Measurements from ENCODE around the gene SPTLC1.
"Not testable (repeated sequence)": the region's sequence is repeated elsewhere in the genome, so short reads cannot be mapped to it uniquely, and the experiment has no call there.

The SPTLC1 gene

GRCh38 chr9:92033307-92033706, 81.9 kb downstream of the SPTLC1 start:
- no peak for DNase-seq

DNA sequence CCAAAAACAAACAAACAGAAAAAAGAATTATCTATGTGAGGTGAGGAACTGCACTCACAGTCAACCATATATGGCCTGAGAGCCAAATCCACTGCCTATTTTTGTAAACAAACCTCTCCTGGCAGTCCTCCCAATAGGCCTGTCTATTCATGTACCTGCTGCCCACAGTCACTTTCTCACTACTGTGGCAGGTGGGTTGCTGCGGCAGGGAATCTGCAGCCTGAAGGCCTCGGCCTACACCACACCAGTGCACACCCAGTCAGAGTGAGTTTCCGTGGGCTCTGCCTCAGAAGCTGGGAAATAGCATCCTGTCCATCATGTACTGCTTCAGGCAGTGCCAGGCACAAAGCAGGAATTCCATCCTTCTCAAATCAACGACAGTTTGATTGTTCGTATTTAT, 82.3 kb downstream of the SPTLC1 start:
- DNase-seq = no peak

- DNase-seq = no peak
Observed at GRCh38 chr9:92030367-92030766, 84.8 kb downstream of the SPTLC1 start.

- no peak for DNase-seq
Observed at GRCh38 chr9:92029553-92029952, 85.7 kb downstream of the SPTLC1 start.

DNA sequence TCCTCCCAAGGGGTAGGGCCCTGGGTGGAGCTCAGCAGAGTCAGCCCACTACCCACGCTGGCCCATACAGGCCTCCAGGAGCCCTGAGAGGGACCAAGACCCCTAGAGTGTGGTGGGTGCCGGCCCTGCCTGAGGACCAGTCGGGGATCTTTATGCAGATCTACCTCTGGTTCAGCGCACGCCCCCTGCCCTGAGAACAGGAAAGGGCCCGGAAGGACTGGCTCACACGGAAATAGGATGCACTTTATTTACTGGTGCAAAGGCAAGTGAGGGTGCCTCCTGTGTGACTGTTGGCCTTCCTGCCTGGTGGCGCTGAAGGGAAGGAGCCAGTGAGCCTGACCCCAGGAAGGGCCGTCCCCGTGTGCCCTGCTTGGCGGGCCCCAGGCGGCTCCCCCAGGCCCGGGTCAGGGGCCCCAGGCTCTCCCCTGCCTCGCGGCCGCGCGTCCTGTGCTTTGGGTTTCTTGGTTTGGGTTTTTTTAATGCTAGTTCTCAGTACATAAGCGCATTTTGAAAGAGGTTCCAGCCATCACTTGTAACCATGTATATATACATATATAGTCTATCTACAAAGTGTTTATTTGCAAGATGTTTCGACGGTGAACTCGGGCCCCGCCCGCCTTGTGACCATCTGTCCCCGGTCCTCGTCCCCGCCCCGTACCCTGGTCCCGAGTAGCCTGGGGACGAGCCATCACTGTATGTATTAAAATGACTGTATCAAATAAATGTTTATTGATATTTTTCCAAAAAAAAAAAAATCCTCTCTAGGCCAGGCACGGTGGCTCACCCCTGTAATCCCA, 88.8 kb downstream of the SPTLC1 start:
- no peak for DNase-seq

- DNase-seq = not testable (repeated sequence)
Observed at GRCh38 chr9:92021785-92022541, 93.2 kb downstream of the SPTLC1 start.

- DNase-seq = no peak
Observed at GRCh38 chr9:92019658-92020057, 95.6 kb downstream of the SPTLC1 start.

DNA sequence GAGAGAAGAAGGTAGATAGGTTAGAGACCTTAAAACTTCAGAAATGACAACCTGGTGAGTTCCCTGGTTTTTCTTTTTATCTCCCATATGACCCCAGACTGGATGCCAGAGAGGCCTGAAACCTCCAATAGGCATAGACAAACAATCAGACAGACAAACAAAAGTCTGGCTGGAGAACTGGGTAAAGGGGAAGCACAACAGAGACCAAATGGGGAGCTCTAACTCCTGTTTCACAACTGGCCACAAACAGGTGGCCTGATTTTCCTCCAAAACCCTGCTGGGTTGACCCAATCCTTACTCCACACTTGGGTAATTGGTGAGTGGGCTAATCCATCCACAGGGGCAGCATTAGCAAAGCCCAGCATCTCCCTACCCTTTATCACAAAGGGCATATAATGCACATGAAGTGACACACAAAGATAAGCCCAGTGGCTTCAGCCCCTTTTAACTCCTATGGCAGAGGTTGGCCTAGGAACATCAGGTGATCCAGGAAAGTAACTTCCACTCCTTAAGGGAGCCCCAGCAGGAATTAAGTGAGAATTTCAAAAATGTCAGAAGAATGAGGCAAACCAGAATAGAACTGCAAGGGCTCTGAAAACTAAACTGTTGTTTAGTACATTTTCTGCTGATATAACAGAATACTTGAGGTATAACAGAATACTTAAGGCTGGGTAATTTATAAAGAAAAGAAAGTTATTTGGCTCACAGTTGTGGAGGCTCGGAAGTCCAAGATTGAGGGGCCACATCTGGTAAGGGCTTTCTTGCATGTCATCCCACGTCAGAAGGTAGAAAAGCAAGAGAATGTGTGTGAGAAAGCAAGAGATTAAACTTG, 104.3 kb downstream of the SPTLC1 start:
- no peak for DNase-seq

- DNase-seq = not testable (repeated sequence)
Observed at GRCh38 chr9:92010253-92010652, 105.0 kb downstream of the SPTLC1 start.

DNA sequence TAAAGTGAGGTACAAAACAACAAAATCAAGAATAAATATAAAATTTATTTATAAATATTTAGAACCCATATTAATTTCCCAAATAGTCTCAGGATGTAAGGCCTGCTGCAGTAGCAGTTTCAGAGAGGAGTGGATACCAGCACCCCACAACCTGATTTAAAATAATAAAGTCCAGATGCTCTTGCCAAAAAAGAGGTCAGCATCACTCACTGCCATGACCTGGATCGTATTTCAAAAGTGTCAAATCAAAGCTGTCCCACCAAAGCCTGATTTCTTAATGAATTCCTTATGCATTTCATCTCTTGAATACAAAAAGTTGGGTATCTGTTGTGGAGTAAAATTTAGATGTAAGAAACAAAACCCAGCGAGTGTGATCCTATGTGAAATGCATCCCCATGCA, 107.2 kb downstream of the SPTLC1 start:
- DNase-seq = no peak

GRCh38 chr9:92004045-92004392, 111.2 kb downstream of the SPTLC1 start:
- DNase-seq = no peak

GRCh38 chr9:92003308-92004044, 111.7 kb downstream of the SPTLC1 start:
- DNase-seq = no peak

DNA sequence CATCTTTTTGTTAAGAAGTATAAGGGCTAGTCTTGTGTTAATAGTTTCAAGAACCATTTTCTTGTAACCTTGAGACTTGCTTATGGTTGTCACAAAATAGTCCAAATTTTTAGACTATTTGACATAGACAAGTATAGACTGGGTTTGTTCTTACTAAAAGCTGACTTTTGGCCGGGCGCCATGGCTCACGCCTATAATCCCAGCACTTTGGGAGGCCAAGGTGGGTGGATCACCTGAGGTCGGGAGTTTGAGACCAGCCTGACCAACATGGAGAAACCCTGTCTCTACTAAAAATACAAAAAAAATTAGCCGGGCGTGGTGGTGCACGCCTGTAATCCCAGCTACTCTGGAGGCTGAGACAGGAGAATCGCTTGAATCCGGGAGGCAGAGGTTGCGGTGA, 113.3 kb downstream of the SPTLC1 start:
- DNase-seq = not testable (repeated sequence)

DNA sequence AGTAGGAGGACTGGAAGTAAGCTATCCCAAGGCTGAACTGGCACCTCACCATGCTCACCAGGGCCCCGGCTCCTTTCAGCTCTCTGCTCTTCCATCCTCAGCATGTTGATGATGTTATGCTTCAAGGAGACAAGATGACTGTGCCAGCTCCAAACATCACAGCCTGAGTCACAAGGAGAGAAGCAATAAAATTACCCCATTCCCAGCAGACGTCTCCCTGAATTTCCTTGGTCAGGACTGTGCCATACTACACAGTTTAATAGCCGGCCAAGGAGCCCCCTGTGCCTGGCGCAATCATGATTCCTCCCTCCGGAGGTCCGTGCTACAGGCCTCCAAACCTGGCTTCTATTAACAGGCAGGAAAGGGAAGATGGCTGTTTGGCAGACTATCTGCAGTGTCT, 114.0 kb downstream of the SPTLC1 start:
- no peak for DNase-seq

GRCh38 chr9:91995000-91995655, 120.1 kb downstream of the SPTLC1 start:
- no peak for DNase-seq

- no peak for DNase-seq
Observed at GRCh38 chr9:91994422-91994821, 120.8 kb downstream of the SPTLC1 start.

DNA sequence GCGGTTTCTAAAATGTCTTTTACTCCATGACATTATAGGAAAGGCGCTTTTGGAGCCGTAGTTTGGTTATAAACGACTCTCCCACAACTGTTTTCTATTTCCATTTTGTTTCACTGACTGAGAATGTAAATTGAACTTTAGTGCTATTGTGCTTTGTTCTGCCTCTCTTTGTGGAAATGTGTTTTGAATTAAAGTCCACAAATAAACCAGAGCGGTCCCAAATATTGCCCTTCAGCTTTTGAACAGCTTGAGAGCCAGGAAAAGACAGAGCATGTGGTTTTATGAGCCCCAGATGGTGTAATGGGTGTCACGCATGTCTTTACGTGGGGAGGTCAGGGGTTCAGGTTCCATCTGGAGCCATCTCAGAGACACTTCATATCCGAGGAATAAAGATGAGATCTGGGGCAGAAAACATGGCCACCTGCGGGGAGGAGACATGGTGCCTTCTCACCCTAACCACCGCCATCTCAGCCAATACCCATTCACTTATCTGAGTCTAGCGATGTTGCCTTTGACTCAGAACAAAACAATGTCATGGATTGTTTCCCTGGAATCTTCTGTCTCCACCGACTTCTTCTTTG, 122.7 kb downstream of the SPTLC1 start:
- DNase-seq = no peak

DNA sequence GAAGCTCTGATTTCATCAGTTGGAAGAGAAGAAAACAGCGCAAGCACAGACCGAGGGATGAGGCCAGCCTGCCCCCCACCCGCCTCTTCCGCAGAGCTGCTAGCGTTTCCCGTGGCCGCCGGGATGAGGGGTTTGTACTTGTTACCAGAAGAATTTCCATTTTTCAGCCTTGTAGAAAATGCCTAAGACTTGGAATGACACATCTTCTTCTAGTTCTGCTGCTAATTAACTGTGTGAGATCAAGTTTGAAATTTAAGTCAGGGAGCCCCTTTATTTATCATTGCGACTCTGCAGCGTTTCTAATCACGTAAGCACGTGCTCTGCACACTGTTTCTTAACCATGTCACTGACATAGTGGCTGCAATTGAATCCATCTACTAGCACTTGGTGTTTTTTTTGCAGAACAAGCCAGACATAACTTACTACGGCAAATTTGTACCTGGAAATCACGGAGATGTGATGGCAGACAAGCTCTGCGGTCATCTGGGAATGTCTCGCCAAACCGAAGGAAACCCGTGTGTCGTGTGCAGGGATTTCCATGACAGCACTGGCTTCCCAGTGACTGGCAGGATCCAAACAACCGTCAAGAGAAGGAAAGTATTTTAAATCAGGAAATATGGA, 123.4 kb downstream of the SPTLC1 start:
- DNase-seq = no peak

GRCh38 chr9:91986248-91986647, 129.0 kb downstream of the SPTLC1 start:
- no peak for DNase-seq

GRCh38 chr9:91985692-91986091, 129.5 kb downstream of the SPTLC1 start:
- DNase-seq = no peak

All from nucleus accumbens (tissue), 56 donors.